HG03558 (cell line): ENCODE measurements around the gene MRTFB.
"Not testable (repeated sequence)": the region's sequence is repeated elsewhere in the genome, so short reads cannot be mapped to it uniquely, and the experiment has no call there.

ENCODE experiments used
- ATAC-seq: cut with Tn5 transposase; IDR thresholded peaks from one replicate; pipeline ENCODE4 v1.9.1; 2021; ENCODE audit warnings: moderate number of reproducible peaks; ENCODE audit not compliant: unreplicated experiment; ENCODE audit errors: extremely low read depth

Gene MRTFB

GRCh38 chr16:14101415-14101814, 30.3 kb downstream of the MRTFB start:
- no peak for ATAC-seq

DNA sequence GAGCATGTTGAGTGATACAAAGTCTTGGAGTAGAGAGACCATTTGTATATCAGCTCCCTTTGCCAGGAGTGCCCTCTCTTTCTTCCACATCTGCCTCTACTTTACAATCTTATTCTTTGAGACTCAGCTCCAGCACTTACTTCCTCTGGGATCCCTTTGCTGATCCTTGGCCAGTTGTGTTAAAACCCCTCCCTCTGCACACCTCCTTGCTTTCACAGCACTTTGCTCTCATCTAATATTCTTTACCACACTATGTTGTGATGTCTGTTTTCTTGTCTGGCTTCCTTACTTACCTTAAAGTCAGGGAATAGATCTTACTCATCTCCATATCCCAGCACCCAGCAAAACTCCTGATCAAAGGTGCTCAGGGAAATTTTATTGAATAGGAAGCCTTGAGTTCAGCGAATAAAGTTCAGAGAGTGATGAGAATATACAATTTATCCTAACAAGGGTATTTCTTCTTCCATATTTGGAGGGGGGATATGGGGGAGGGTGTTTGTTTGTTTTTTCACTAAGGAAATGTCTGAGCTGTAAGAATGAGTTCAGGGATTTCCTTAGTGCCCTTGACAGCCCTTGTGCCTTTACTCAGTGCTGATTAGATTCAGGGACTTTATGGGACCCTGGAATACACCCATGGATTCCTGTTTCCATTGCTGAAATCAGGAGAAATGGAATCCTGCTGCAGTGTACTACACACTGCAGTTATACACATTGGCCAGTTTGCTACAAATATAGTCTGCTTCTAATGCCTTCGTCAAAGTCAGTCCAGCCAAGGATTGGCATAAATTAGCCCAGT, 32.0 kb downstream of the MRTFB start:
- no peak for ATAC-seq

DNA sequence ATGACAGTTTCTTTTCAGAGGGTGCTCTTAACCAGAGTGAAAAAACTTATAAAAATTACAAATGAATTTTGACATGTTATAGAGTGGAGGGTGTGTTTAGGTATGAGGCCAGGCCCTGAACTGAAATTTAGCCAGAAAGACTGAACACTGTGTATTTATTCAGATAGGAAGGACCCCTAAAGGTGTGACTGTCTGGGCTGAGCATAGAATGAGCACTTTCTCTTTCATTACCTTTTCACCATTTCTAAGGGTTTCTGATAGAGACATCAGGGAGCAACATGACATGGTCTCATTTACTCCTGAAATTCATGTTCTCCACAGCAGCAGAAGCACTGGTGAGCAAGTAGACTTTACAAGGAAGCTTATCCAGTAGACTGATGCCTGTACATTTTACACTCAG, 32.9 kb downstream of the MRTFB start:
- no peak for ATAC-seq

DNA sequence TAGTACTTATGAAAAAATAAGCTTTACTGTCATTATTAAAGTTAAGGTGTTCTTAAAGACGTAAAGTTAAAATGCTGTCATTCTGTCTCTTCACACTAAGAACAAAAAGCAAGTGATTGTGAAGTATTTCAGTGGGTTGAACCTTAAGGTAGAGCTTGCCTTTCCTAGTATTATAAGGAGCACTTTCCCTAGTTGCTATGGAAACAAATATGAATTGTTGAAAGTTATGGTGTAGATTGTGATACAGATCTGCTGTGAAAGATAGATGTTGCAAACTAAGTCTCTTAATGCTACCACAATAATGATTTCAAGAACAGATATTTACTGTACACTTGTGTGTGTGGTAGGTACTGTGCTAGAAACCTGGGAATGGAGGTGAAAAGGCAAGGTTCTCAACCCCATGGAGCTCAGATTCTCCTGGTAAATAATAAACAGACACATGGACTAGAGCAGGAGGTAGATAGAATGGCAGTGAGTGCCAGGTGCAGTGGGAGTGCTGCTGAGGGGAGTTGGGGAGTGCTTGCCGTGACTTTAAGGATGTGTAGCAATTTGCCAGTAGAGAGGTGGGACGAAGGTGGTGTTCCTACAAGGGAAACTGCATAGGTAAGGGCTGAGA, 34.7 kb downstream of the MRTFB start:
- ATAC-seq, result no peak

DNA sequence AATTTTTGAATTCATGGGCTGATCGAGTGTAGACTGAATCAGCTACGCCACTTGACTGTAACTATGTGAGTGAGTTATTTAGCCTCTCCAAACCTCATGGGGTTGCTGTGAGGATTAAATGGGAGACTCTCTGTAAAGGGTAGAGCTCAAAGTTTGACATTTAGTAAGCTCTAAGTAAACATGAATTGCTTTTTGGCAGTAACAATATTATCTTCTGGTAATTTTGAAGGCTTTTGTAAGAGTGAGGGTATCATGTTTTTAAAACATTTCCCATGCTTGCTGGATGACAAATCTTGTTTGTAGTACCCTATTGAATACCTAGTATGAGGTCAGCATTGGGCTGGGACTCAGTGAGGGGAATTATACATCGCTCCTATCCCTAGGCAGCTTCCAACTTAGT, 35.3 kb downstream of the MRTFB start:
- ATAC-seq, result no peak

GRCh38 chr16:14106961-14107360, 35.8 kb downstream of the MRTFB start:
- ATAC-seq, result no peak

DNA sequence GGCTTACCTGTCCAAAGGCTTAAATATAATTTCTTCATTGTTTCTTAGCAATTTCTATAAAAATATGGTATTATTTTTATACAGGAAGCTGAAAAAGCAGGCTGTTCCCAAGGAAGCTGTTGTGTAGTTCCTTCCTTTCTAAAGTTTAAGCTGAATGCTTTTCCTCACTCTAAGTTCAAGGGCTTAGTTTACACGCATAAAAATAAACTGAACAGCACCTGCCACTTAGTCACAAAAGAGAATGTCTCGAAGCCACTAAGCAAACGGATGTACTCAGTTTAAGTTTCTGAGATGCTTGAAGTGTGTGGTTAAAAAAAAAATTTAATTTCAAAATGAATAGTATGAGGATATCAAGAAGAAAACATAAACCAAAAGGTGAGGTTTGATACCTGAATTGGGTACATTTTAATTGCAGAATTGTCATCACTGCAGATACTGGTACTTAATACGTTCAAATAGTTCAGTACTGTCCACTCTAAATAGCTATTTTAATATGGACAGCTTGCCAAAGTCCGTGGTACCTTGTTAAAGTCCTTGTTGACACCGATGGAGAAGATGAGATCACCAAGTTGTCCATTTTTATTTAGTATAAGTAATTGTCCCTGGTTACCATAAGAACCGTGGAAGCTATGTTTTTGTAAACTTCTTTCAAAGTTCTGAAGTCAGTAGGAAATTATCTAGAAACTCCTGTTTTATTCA, 38.1 kb downstream of the MRTFB start:
- ATAC-seq, result no peak

GRCh38 chr16:14109782-14110727, 38.9 kb downstream of the MRTFB start:
- ATAC-seq, result no peak

GRCh38 chr16:14110728-14111251, 39.7 kb downstream of the MRTFB start:
- no peak for ATAC-seq

DNA sequence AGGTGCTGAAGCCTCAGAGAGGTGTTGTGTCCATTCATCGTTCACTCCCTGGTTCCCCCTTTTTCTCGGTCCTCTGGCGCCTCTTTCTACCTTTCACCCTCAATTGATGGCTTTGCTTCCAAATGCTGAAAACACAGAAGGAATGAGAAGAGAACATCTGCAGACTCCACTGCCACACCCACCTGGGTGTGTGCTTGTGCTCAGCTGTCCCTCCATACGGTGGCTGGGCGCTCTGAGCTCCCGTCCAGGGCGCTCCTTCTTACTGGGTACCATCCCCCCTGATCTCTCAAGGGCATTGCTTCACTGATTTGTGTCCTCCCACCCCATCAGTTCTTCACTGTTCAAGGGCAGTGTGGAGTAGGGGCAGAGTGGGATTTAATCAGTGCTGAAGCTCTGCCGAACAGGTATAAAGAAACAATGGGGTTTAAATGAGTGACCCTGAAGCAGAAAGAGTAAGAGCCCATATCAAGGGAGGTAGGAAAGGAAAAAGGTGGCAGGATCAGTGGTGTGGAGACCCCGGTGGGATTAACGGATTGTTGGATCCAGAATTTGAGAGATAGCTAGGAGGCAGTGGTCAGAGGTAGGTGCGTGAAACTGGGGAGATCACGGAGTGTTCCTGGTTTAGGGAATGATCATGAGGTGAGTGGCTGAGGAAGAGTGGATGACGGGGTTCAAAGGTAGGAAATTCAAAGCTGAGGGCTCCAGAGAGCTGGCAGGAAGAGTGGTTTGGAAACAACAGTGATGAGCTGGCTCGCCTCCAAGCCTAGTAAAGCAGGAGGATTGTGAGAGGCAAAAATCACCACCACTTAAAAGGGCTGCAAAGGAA, 40.8 kb downstream of the MRTFB start:
- ATAC-seq, result no peak

- no peak for ATAC-seq
These were observed 41.4 kb downstream of the MRTFB start for GRCh38 chr16:14112539-14112856.

- no peak for ATAC-seq
These were observed 42.2 kb downstream of the MRTFB start for GRCh38 chr16:14113344-14113743.

DNA sequence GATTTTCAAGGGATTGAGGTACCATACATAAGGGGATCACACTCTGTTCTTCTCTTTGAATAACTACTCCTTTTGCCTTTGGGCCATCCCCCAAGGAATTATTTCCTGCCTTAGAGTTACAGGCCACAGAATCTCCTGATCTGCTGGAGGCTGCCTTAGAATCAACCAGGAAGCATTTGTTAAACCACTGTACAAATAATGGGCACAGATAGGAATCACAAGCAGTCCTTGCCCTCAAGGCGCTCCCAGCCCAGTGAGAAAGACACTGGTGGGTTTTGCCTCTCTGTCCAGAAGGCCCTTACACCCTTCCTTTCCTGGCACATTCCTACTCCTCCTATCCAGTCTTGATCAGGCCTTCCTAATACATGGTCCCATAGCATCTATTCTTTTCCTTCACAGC, 45.9 kb downstream of the MRTFB start:
- ATAC-seq, result no peak

- no peak for ATAC-seq
These were observed 48.7 kb downstream of the MRTFB start for GRCh38 chr16:14119799-14120198.

GRCh38 chr16:14120335-14120734, 49.2 kb downstream of the MRTFB start:
- ATAC-seq, result no peak

GRCh38 chr16:14121142-14121541, 50.0 kb downstream of the MRTFB start:
- ATAC-seq, result no peak

- no peak for ATAC-seq
These were observed 50.8 kb downstream of the MRTFB start for GRCh38 chr16:14121872-14122271.

- ATAC-seq, result not testable (repeated sequence)
These were observed 51.3 kb downstream of the MRTFB start for GRCh38 chr16:14122430-14122829.

GRCh38 chr16:14125000-14125681, 54.0 kb downstream of the MRTFB start:
- ATAC-seq, result no peak
